NB4 (cell line): ENCODE results near the gene APP.

ENCODE experiments used
- CTCF ChIP-seq: IDR thresholded peaks from one replicate; pipeline ENCODE4 v1.5.1; 2012; ENCODE audit warnings: low read depth, low read length
- MAX ChIP-seq: IDR thresholded peaks from 2 replicates; pipeline ENCODE4 v1.6.1; 2011; ENCODE audit warnings: low read depth, low read length
- MYC ChIP-seq: IDR thresholded peaks from 2 replicates; pipeline ENCODE4 v1.6.1; 2011; ENCODE audit warnings: low read depth, low read length
- POLR2A ChIP-seq: IDR thresholded peaks from 2 replicates; pipeline ENCODE4 v1.6.1; 2011; ENCODE audit warnings: mild to moderate bottlenecking; ENCODE audit not compliant: insufficient read length; ENCODE audit errors: extremely low read depth

- TF ChIP-seq CTCF: no peak
- no peak for TF ChIP-seq POLR2A
- no peak for TF ChIP-seq MAX
- no peak for TF ChIP-seq MYC
Measured at GRCh38 chr21:25997788-25998611, 172.6 kb downstream of the APP start.
